Left ventricle myocardium superior (tissue), 1 donor: ENCODE results near the gene BIVM. TPM values are rescaled to one million over a fixed set of nuclear protein-coding genes. Genes with fewer than 3 reads are reported as not detected.
"Not testable (repeated sequence)": the region's sequence is repeated elsewhere in the genome, so short reads cannot be mapped to it uniquely, and the experiment has no call there.

Source experiments
- ATAC-seq: fragments of 200-7000 bp; cut with Tn5 transposase; one replicate; pipeline ENCODE4 v1.9.1; 2020; ENCODE audit warnings: mild to moderate bottlenecking, moderate library complexity
- DNase-seq: peaks from one replicate; pipeline ENCODE4 v3.0.0-alpha.2; 2020
- intact Hi-C: fragments of 100-400 bp; cut with micrococcal nuclease; formaldehyde crosslinking; loops from one replicate; pipeline ENCODE4 v1.11.0; 2022
- total RNA-seq: library from RNA; stranded (reverse); fragmentation: NEBNext Ultra II Directional; extraction: Animal tissue kit (Norgen Biotek cat#: 25700); gene quantifications from one replicate; pipeline ENCODE4 v1.2.1, GENCODE V29; 2021
- donor health status: DM: no; HTN: yes; CAD: no; lungs with severe emphysema.

BIVM gene
- total RNA-seq, 1 donor from 2014 or later: 39.1 TPM

DNA sequence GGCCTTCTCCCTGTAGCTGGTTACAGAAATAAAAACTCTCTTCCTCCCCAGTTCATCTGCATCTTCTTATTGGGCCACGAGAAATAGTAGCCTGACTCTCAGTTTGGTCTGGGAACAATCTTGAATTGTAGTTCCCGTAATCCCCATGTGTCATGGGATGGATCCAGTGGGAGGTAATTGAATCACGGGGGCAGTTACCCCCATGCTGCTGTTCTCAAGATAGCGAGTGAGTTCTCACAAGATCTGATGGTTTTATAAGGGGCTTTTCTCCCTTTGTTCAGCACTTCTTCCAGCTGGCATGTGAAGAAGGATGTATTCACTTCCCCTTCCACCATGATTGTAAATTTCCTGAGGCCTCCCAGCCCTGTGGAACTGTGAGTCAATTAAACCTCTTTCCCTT lies 18.3 kb upstream of the BIVM start:
- ATAC-seq, intact Hi-C loops, DNase-seq: not testable (repeated sequence)

DNA sequence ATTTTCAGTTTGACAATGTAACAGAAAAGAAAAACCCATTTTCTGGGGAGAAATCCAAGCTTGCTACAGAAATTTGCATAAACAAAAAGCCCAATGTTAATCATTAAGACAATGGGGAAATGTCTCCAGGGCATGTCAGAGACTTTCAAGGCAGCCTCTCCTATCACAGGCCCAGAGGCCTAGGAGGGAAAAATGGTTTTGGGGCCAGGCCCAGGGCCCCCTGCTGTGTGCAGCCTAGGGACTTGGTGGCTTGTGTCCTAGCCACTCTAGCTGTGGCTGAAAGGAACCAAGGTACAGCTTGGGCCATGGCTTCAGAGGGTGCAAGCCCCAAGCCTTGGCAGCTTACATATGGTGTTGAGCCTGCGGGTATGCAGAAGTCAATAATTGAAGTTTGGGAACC lies 17.3 kb upstream of the BIVM start:
- ATAC-seq: no peak
- intact Hi-C loops: no loop called here
- DNase-seq: no peak

DNA sequence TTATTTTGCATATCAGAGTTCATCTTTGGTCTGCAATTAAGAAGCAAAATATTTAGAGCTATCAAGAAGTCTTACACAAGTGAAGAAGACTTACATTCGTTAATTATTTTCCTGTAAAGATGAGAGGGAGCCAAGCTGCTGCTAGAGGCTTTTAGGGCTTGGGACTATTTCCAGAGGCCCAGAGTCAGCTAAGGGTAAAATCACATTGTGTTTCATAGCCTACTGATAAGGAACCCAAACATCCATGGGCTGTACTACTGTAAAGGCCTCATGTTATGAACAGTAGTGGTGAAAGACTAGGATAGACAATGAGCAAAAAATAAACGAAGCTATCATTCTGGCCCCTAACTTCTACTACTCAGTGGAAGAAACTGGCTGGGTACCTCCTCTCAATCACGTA lies 14.4 kb upstream of the BIVM start:
- ATAC-seq: peak; percentile 97
- DNase-seq: no peak
- intact Hi-C loops: no loop called here

DNA sequence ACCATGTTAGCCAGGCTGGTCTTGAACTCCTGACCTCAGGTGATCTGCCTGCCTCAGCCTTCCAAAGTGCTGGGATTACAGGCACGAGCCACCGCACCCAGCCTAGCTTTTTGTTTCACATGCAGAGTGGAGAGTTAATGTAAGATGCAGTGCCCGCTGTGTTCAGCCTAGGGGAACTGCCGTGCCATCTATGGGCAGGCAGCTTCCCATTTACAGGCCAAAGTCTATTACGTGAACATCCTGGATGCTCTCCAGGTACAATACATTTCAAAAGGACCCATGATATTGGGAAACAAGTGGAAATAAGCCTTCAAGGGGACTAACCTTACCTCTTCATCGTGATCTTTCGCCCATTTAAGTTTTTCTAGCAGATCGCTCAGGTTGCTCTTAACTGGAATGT lies 10.2 kb upstream of the BIVM start:
- intact Hi-C loops: no loop called here
- DNase-seq (no peak), ATAC-seq (no peak)

DNA sequence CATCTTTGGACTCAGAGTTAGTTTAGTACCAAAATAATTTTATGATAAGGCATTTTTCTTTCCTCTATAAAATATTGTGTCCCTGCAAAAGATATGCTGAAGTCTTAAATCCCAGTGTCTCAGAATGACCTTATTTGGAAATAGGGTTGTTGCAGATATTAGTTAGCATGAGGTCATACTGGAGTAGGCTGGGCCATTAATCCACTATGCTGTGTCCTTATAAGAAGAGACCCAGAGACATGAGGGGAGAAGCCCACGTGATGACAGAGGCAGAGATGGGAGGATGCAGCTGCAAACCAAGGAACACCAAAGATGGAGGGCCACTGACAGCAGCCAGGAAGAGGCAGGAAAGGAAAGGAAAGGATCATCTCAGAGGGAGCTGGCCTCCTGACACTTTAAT lies 6.5 kb upstream of the BIVM start:
- no peak for DNase-seq
- intact Hi-C loops: no loop called here
- ATAC-seq: no peak

DNA sequence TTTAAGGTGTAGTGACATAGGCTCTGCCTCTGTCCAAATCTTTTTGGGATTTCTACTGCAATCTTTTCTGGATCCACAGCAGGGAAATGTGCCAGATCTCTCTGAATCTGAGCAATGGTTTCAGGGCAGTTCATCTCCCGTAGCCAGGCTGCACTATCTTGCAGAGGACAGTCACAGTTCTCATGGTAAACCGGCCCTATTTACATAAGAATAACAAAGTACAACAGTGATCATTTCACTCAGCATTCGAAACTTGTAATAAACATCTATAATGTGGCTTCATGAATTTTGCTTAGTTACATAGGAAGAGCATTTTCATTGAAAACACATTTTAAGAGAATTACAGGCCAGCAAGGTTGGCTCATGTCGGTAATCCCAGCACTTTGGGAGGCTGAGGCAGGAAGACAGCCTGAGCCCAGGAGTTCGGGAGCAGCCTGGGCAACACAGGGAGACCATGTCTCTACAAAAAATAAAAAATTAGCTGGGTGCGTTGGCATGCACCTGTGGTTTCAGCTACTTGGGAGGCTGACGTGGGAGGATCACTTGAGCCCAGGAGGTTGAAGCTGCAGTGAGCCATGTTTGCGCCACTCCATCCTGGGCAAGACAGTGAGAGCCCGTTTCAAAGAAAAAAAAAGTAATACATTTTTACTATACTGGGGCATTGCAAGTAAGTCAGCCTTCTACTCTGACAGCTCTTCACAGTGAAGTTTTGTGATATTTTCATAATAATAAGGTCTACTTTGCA lies 5.1 kb upstream of the BIVM start:
- ATAC-seq: no peak

DNA sequence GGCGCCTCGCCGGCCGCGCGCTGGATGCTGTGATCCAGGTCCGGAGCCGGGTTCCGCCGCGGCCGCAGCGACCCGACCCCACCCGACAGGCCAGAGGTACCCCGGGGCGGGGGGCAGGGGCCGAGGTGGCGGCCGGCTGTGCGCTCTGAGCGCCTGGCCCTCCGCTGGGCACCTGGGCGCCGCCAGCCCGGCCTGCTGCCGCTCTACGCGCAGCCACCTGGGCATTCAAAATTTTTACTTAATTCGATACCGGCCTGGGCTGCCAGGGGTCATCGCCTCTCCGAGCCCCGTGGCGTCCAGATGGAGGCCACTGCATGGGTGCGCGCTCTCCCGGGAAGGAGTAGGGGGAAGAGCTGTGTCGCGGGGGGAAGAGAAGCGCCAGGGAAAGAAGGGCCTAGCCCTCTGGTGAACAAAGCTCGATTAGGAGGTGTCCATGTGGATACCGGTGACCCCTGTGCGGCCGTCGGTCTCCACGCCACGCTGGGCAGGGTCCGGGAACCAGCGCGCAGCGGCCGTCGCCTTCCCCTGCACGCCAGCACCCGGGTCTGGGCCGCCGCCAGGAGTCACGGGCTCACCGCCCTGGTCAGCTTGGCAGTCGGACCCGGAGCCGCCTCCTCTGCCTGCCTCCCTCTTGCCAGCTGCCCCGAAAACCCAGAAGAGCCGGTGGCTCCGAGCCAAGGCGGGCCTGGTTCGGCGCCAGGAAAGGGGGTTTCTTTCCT lies 666 bp downstream of the BIVM start:
- intact Hi-C loops: no loop called here
- peak; percentile 50 for ATAC-seq

More for the DNA sequence above, 5.1 kb upstream of the BIVM start:
- intact Hi-C loops: no loop called here
- DNase-seq: no peak

DNA sequence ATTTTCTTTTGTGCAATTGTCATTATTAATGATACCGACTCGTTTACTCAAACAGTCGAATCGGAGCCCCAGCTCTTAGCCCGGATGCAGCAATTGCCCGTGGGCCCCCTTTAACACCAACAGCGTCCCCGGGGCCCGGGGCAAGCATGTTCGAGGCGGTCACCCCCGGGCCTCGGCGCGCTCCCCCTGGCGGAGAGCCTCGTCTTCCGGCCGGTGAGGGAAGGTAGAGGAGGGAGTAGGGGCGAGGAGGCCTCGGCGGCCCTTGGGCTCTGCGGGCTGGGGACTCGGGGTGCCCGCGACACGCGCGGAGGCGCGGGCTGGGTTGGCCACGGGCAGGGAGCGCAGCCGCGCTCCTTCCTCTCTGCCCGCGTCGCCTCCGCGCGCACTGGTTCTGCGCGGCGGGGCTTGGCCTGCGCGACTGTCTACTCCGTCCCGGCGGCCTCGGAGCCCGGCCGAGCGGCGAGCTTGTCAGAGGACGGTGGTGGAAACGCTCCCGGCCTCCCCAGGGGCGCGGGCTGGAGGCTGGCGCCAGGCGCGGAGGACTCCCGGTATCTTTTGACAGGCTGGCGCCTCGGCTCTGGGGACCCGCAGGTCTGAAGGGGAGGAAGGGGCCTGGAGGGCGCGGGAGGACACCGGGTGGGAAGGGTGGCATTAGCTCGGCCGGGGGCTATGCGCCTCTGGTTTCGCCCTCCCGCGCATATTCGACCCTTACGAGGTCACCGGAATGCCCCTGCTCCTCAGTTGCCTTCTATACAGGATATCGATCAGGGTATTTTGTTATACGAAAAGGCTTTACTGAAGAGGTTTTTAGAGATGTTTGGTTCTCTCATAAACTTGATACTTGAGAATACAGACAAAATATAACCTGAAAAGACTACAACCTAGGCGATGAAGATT lies 1.5 kb downstream of the BIVM start:
- DNase-seq (peak; percentile 93), ATAC-seq (peak; percentile 89)
- intact Hi-C loops: no loop called here

More for the DNA sequence above, 666 bp downstream of the BIVM start:
- peak; percentile 63 for DNase-seq

DNA sequence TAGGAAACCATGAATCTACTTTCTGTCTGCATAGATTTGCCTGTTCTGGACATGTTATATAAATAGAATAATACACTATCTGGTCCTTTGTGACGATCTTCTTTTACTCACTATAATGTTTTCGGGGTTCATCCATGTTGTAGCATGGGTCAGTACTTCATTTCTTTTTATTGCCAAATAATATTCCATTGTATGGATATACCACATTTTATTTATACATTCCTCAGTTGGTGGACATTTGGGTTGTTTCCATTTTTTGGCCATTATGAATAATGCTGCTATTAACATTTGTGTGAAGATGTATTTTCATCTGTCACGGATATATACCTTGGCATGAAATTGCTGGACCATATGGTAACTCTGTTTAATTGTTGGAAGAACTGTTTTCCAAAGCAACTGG lies 6.8 kb downstream of the BIVM start:
- no peak for DNase-seq
- intact Hi-C loops: no loop called here

DNA sequence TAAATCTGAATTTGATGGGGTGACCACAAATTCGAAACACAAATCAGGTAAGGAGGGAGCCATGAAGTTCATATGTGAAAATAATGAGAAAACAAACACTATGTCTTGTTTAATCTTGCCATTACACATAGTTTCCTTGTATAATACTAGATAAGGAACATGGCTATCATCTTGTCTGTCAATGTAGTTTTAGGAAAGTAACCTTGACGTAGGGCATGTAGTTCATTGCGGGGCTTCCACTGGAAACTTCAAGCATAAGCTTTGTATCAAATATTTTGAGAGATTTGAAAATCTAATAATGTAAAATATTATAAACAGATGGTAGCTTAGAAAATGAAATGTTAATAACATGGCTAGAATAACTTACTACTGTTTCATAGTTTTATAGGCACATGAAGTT lies 8.8 kb downstream of the BIVM start:
- intact Hi-C loops: no loop called here
- ATAC-seq (no peak), DNase-seq (no peak)

More for the DNA sequence above, 6.8 kb downstream of the BIVM start:
- ATAC-seq: no peak

DNA sequence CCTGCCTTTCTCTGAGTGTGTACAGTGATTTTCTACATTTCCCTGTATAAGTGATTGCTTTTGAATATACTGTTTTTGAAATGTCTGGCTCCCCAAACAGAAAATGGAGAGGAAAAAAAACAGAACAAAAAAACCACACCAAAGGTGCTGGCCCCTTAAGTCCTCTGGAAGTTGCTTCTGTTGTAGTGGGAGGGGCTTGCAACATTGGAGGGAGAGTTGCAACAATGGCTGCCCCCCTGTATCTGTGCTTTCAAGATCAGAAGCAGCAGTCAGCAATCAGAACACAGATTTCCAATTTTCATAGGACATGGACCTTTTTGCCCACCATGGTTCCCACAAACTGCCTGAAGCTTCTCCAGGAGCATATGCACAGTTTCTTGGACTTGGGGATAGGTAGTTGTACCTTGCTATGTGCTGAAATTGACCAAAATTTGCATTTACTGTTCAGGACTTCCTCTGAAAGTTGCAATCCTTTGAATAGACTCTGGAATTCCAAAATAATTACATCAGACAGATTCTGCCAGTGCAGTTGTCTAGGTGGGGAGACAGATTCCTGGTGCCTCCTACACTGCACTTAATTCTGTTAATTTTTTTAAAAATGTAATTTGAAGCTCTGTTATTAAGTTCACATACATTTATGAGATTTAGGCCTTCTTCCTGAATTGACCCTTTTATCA lies 13.8 kb downstream of the BIVM start:
- ATAC-seq (no peak), DNase-seq (no peak)
- intact Hi-C loops: no loop called here

DNA sequence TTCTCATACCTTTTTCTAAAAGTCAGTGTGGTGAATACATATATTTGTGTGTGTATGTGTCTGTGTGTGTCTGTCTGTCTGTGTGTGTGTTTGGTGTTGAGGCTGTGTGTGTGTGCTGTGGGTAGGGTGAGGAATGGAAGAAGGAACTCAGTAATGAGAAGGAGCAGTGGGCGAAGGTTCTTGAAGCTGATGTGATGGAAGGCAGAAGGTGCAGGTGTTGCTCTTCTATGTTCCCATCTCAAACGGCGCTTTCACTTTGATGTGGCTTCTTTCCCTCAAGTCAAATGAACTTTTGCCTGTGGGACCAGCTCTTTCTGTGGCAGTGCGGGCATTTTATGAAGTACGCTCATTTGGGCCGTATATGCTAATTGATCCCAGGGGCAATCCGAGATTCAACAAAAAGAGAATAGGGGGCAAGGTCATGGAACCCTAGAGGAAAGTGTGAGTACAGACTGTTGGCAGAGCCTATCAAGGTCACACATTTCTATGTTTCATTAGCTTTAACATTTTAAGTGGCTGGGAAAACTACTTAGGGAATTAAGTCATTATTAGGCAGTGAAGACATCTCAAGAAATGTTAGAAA lies 15.2 kb downstream of the BIVM start:
- DNase-seq (no peak), ATAC-seq (no peak)
- intact Hi-C loops: no loop called here

DNA sequence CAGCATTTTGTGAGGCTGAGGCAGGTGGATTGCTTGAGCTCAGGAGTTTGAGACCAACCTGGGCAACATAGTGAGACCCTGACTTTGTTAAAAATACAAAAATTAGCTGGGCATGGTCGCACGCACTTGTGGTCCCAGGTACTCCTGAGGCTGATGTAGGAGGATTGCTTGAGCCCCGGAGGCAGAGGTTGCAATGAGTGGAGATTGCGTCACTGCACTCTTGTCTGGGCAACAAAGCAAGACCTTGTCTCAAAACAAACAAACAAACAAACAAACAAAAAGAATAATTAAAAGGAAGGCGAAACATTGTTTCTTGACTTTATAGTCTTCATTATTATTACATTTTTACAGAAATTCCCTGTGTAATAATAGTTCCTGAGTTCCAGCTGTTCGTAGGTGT lies 15.9 kb downstream of the BIVM start:
- ATAC-seq (no peak), DNase-seq (no peak)
- intact Hi-C loops: no loop called here

DNA sequence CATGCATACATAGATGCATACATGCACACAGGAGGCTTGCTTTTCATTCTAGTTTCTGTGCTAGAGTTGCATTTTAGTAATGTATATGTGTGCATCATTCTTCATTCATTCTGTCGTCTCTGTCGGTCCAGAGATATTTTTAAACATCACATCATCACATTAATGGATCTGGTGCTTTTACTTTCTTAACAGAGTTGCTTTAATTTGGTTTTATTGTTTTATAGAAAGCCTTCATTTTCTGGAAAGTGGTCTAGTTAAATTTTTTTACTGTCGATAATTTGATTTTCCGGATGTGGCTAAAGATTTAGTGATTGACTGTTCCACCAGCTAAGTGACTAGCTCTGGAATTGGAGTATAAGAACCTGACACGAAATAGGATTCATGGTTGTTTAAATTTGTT lies 16.9 kb downstream of the BIVM start:
- DNase-seq (no peak), ATAC-seq (no peak)
- intact Hi-C loops: no loop called here

DNA sequence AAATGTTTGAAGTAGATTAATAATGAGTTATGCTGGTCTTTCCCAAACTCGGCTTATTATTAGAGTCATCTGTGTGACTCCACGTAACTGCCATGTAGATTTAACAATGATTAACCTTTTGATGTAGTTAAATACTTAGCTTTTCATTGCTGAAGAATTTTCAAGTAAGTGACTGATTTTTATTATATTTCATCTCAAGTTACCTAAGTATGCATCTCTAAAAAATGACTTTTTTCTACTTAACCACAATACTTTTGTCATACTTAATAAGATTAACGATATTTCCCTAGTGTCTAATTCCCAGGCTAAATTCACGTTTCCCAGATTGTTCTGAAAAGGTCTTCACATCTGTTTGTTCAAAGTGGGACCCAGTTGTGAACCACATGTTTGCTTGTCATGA lies 17.8 kb downstream of the BIVM start:
- DNase-seq (no peak), ATAC-seq (no peak)
- intact Hi-C loops: no loop called here

DNA sequence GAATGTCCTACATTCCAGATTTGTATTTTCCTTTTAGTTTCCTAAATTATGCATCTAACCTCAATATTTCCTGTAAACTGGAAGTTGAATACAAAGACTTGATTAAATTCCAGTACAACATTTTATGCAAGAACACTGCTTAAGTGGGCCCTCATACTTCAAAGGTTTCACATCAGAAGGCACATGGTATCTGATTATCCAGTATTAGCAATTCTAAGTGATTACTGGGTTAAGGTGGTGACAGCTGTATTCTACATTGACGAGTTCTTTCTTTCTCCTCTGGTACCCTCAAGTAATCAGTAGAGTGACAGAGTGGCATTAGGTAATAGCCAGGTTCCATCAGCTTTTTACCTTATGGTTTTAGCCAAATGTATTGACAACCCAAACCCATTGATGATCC lies 18.3 kb downstream of the BIVM start:
- intact Hi-C loops: no loop called here
- no peak for ATAC-seq

DNA sequence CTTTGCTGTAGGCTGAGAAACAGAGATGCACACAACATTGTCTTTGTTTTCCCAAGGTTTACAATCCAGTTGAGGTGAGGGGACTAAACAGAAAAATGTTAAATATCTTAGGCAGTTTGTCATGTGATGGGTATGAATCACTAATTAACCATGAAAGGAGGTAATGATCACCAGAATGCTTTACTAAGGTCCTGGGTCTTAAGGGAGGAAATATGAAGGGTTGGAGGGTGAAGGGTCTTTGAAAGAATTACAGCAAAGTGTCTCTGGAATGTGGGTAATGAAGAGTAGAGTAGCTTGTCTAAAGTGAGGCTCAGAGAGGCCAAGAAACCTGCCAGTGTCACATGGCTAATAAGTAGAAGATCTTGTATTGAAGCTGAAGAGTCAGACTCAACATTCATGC lies 19.0 kb downstream of the BIVM start:
- intact Hi-C loops: no loop called here
- no peak for ATAC-seq
- no peak for DNase-seq

More for the DNA sequence above, 18.3 kb downstream of the BIVM start:
- no peak for DNase-seq

DNA sequence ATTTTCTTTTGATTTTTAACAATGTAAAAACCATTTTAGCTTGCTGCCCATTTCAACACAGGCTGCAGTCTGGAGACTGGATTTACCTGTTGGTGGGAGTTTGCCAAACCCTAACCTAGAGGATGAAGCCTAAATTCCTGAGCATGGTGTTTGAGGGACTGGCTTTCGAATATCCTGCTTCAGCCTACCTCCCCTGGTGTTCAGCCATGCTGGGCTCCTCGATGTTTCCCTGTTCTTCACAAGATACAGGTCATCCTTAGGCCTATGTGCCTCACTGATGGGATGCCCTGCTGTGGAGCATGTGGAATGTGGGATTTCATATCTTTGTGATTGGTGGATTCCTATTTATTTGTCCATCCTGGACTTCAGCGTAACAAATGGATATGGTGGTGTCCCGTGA lies 26.5 kb downstream of the BIVM start:
- ATAC-seq (no peak), DNase-seq (no peak)
- intact Hi-C loops: no loop called here
